SK-N-MC (cell line): ENCODE measurements around the gene CBFA2T2.

ENCODE experiments used
- EZH2 ChIP-seq: fragments of 200-600 bp; sonication (generic); IDR thresholded peaks from one replicate; pipeline ENCODE4 v1.6.1; 2017; ENCODE audit warnings: antibody characterized with exemption
- POLR2AphosphoS5 ChIP-seq: IDR thresholded peaks from 2 replicates; pipeline ENCODE4 v1.6.1; 2012; ENCODE audit warnings: mild to moderate bottlenecking, low read depth, low read length, borderline replicate concordance

DNA sequence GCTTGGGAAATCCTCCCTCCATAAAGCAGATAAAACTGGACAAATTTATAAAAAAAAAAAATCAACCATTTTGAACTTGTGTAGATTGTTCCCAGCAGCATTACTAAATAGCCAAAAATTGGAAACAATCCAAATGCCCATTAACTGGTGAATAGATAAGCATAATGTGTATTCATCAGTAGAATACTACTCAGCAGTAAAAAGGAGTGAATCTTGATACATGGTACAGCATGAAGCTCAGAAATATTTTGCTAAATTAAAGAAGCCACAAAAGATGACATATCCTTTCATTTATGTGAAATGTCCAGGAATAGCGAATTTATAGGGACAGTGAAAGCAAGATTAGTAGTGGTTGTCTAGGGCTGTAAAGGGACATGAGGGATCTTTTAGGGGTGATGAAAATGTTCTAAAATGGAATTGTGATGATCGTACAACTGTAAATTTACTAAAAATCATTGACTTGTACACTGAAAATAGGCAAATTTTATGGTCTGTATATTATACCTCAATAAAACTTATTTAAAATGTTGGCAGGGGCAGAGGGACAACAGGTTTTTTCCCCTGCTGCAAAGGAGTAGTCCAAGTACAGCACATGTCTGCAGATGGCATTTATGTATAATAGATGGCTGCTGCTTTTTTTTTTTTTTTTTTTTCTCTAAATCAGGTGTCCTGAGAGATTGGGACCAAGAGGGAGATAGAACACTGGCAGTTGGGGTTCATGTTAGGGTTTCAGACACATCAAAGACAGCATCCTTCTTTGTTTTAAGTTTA, 59.5 kb downstream of the CBFA2T2 start:
- TF ChIP-seq POLR2AphosphoS5 (no peak), EZH2 (no peak)
